Neural cell (in vitro differentiated cells): ENCODE data around the gene MFSD1. TPM values are rescaled to one million over a fixed set of nuclear protein-coding genes. Genes with fewer than 3 reads are reported as not detected.

ENCODE experiments used
- H2AFZ ChIP-seq: fragments of 200-600, 300-800 bp; sonication (generic), shearing (Covaris generic); 2 replicates; pipeline ENCODE4 v1.6.0; 2014; ENCODE audit warnings: low read depth, mild to moderate bottlenecking, antibody characterized with exemption, low read length, moderate library complexity
- H3F3A ChIP-seq: fragments of 200-600 bp; shearing (Covaris generic); 2 replicates; pipeline ENCODE4 v1.6.1; 2016; ENCODE audit warnings: mild to moderate bottlenecking, moderate library complexity, mixed read lengths, antibody characterized with exemption, low read length; ENCODE audit not compliant: insufficient read depth, poor library complexity, severe bottlenecking
- H3K27ac ChIP-seq: fragments of 200-600, 300-800 bp; sonication (generic), shearing (Covaris generic); 2 replicates; pipeline ENCODE4 v1.5.1; 2014; ENCODE audit warnings: mild to moderate bottlenecking, low read length, moderate library complexity
- H3K27me3 ChIP-seq: fragments of 300-800, 200-600 bp; sonication (generic), shearing (Covaris generic); 2 replicates; pipeline ENCODE4 v1.6.0; 2014; ENCODE audit warnings: mild to moderate bottlenecking, low read depth, low read length, moderate library complexity; ENCODE audit not compliant: insufficient read depth
- H3K36me3 ChIP-seq: fragments of 300-800, 200-600 bp; sonication (generic), shearing (Covaris generic); 2 replicates; pipeline ENCODE4 v1.5.1; 2014; ENCODE audit warnings: mild to moderate bottlenecking, antibody characterized with exemption, low read length, moderate library complexity; ENCODE audit not compliant: insufficient read depth
- H3K4me2 ChIP-seq: fragments of 300-800, 200-600 bp; sonication (generic), shearing (Covaris generic); 2 replicates; pipeline ENCODE4 v1.6.0; 2014; ENCODE audit warnings: mild to moderate bottlenecking, low read length
- H3K4me3 ChIP-seq: fragments of 300-800, 200-600 bp; sonication (generic), shearing (Covaris generic); 2 replicates; pipeline ENCODE4 v1.5.1; 2014; ENCODE audit warnings: mild to moderate bottlenecking, low read length, moderate library complexity
- H3K79me2 ChIP-seq: fragments of 200-600 bp; shearing (Covaris generic); replicated peaks from 2 replicates; pipeline ENCODE4 v1.6.0; 2014; ENCODE audit warnings: mild to moderate bottlenecking, low read length, moderate library complexity; ENCODE audit not compliant: insufficient read depth
- H3K9ac ChIP-seq: fragments of 300-800, 200-600 bp; sonication (generic), shearing (Covaris generic); 2 replicates; pipeline ENCODE4 v1.6.1; 2016; ENCODE audit warnings: mild to moderate bottlenecking, low read length, mixed read lengths
- H3K9me2 ChIP-seq: fragments of 200-600 bp; shearing (Covaris generic); 2 replicates; pipeline ENCODE4 v1.6.1; 2016; ENCODE audit warnings: mild to moderate bottlenecking, low read length, mixed read lengths; ENCODE audit not compliant: insufficient read depth
- H3K9me3 ChIP-seq: fragments of 200-600, 300-800 bp; sonication (generic), shearing (Covaris generic); 2 replicates; pipeline ENCODE4 v1.6.1; 2016; ENCODE audit warnings: mild to moderate bottlenecking, mixed run types, low read length, moderate library complexity, mixed read lengths
- H4K20me1 ChIP-seq: fragments of 200-600 bp; shearing (Covaris generic); 2 replicates; pipeline ENCODE4 v1.6.1; 2016; ENCODE audit warnings: mild to moderate bottlenecking, mixed run types; ENCODE audit not compliant: insufficient read depth
- CTCF ChIP-seq: fragments of 450-650 bp; IDR thresholded peaks from 2 replicates; pipeline ENCODE4 v1.5.1; 2014; ENCODE audit warnings: antibody characterized with exemption, mild to moderate bottlenecking, moderate library complexity; ENCODE audit not compliant: poor library complexity, severe bottlenecking
- EP300 ChIP-seq: fragments of 450-650 bp; conservative IDR thresholded peaks from 2 replicates; pipeline ENCODE4 v1.6.1; 2014; ENCODE audit warnings: antibody characterized with exemption, mild to moderate bottlenecking, moderate library complexity; ENCODE audit not compliant: poor library complexity, severe bottlenecking
- EZH2 ChIP-seq: fragments of 200-600, 300-800 bp; shearing (Covaris generic), sonication (generic); IDR thresholded peaks from 2 replicates; pipeline ENCODE4 v1.6.1; 2014; ENCODE audit warnings: antibody characterized with exemption, low read length, borderline replicate concordance, mild to moderate bottlenecking; ENCODE audit not compliant: insufficient read depth, poor library complexity, severe bottlenecking
- MXI1 ChIP-seq: fragments of 450-650 bp; conservative IDR thresholded peaks from 2 replicates; pipeline ENCODE4 v1.6.1; 2014; ENCODE audit warnings: antibody characterized with exemption, mild to moderate bottlenecking; ENCODE audit not compliant: poor library complexity, severe bottlenecking
- POLR2AphosphoS5 ChIP-seq: IDR thresholded peaks from 2 replicates; pipeline ENCODE4 v1.6.1; 2012
- RAD21 ChIP-seq: fragments of 450-650 bp; conservative IDR thresholded peaks from 2 replicates; pipeline ENCODE4 v1.6.1; 2014; ENCODE audit warnings: antibody characterized with exemption, mild to moderate bottlenecking, moderate library complexity
- REST ChIP-seq: IDR thresholded peaks from 2 replicates; pipeline ENCODE4 v1.6.1; 2012; ENCODE audit warnings: borderline replicate concordance
- SMC3 ChIP-seq: fragments of 450-650 bp; conservative IDR thresholded peaks from 2 replicates; pipeline ENCODE4 v1.6.1; 2014; ENCODE audit warnings: antibody characterized with exemption, mild to moderate bottlenecking, moderate library complexity; ENCODE audit not compliant: poor library complexity
- TAF1 ChIP-seq: IDR thresholded peaks from 2 replicates; pipeline ENCODE4 v1.6.1; 2012; ENCODE audit warnings: low read depth
- polyA plus RNA-seq: library from polyadenylated mRNA; depleted of rRNA; stranded (reverse); fragments of >200 nt; gene quantifications from 2 replicates; pipeline ENCODE4 v1.2.3, GENCODE V29; 2014

MFSD1 gene
- polyA plus RNA-seq, 1 donor from 2014 or later, result 107 TPM

- H3K36me3 ChIP-seq, result no peaks in the 10 kb centered on the region
- H4K20me1 ChIP-seq, result no peaks in the 10 kb centered on the region
- no peak overlapping the region for H3K27ac ChIP-seq
- no peak overlapping the region for H2AFZ ChIP-seq
- no peaks in the 10 kb centered on the region for H3K9me3 ChIP-seq
- no peaks in the 10 kb centered on the region for H3F3A ChIP-seq
- no peak overlapping the region for H3K9ac ChIP-seq
- no peaks in the 10 kb centered on the region for H3K79me2 ChIP-seq
- H3K9me2 ChIP-seq, result no peaks in the 10 kb centered on the region
- no peak overlapping the region for H3K4me2 ChIP-seq
- H3K27me3 ChIP-seq, result no peaks in the 10 kb centered on the region
- TF ChIP-seq EZH2 (no peak), POLR2AphosphoS5 (no peak), REST (no peak), EP300 (no peak), MXI1 (no peak), SMC3 (no peak), TAF1 (no peak), RAD21 (no peak), CTCF (no peak)
- H3K4me3 ChIP-seq, result no peak overlapping the region
Observed at GRCh38 chr3:158846803-158847451, 45.1 kb downstream of the MFSD1 start.

- no peak overlapping the region for H3K4me2 ChIP-seq
- no peaks in the 10 kb centered on the region for H3K9me2 ChIP-seq
- no peaks in the 10 kb centered on the region for H4K20me1 ChIP-seq
- H3K9me3 ChIP-seq, result no peaks in the 10 kb centered on the region
- H3K36me3 ChIP-seq, result no peaks in the 10 kb centered on the region
- no peak overlapping the region for H3K4me3 ChIP-seq
- no peaks in the 10 kb centered on the region for H3K79me2 ChIP-seq
- no peaks in the 10 kb centered on the region for H3K27me3 ChIP-seq
- no peaks in the 10 kb centered on the region for H3F3A ChIP-seq
- H3K9ac ChIP-seq, result no peak overlapping the region
- TF ChIP-seq EZH2 (no peak), RAD21 (no peak), EP300 (no peak), POLR2AphosphoS5 (no peak), MXI1 (no peak), REST (no peak), SMC3 (no peak), CTCF (no peak), TAF1 (no peak)
- H2AFZ ChIP-seq, result no peak overlapping the region
- no peak overlapping the region for H3K27ac ChIP-seq
Observed at GRCh38 chr3:158847452-158847821, 45.6 kb downstream of the MFSD1 start.
